ENCODE results near the gene ALAS1. TPM values are rescaled to one million over a fixed set of nuclear protein-coding genes. Genes with fewer than 3 reads are reported as not detected.
A peak's percentile ranks its signal among the peaks of the same experiment; 100 is the strongest.

Gene ALAS1
- total RNA-seq, 1 donor from 2014 or later, result 38.3 TPM

GRCh38 chr3:52153389-52154096 lies 44.4 kb upstream of the ALAS1 start:
- Mint-ChIP-seq H3K4me3 (ENCODE audit: unreplicated experiment) (peak overlapping the region; percentile 95), H3K27ac (ENCODE audit: unreplicated experiment) (peak overlapping the region; percentile 70), H3K9me3 (ENCODE audit: low read depth) (no peaks in the 10 kb centered on the region), H3K27me3 (ENCODE audit: low read depth) (no peaks in the 10 kb centered on the region), H3K36me3 (ENCODE audit: low read depth) (no peaks in the 10 kb centered on the region), H3K4me1 (ENCODE audit: low read depth) (peaks cover 13% of the 10 kb centered on the region)
- TF ChIP-seq, protein P1, sequence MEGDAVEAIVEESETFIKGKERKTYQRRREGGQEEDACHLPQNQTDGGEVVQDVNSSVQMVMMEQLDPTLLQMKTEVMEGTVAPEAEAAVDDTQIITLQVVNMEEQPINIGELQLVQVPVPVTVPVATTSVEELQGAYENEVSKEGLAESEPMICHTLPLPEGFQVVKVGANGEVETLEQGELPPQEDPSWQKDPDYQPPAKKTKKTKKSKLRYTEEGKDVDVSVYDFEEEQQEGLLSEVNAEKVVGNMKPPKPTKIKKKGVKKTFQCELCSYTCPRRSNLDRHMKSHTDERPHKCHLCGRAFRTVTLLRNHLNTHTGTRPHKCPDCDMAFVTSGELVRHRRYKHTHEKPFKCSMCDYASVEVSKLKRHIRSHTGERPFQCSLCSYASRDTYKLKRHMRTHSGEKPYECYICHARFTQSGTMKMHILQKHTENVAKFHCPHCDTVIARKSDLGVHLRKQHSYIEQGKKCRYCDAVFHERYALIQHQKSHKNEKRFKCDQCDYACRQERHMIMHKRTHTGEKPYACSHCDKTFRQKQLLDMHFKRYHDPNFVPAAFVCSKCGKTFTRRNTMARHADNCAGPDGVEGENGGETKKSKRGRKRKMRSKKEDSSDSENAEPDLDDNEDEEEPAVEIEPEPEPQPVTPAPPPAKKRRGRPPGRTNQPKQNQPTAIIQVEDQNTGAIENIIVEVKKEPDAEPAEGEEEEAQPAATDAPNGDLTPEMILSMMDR (IDR thresholded peaks at IDR 0.05), result no peak
- peak; percentile 86 for DNase-seq (ENCODE audit: low spot score)

- Mint-ChIP-seq H3K27me3 (ENCODE audit: low read depth) (no peaks in the 10 kb centered on the region), H3K9me3 (ENCODE audit: low read depth) (no peaks in the 10 kb centered on the region), H3K4me3 (ENCODE audit: unreplicated experiment) (peak within 1 kb of the TSS; percentile 95), H3K27ac (ENCODE audit: unreplicated experiment) (peak within 1 kb of the TSS; percentile 99), H3K4me1 (ENCODE audit: low read depth) (peaks cover 13% of the 10 kb centered on the region), H3K36me3 (ENCODE audit: low read depth) (no peaks in the 10 kb centered on the region)
- DNase-seq (ENCODE audit: low spot score), result peak; percentile 98
- TF ChIP-seq, protein P1 (IDR thresholded peaks at IDR 0.05), result peak; percentile 26
Measured at GRCh38 chr3:52154135-52155094, 43.5 kb upstream of the ALAS1 start, which contains the start of gene POC1A. Gene POC1A (minus strand): TSS chr3:52154423. CDS start chr3:52154372, 51 bp downstream.

DNA sequence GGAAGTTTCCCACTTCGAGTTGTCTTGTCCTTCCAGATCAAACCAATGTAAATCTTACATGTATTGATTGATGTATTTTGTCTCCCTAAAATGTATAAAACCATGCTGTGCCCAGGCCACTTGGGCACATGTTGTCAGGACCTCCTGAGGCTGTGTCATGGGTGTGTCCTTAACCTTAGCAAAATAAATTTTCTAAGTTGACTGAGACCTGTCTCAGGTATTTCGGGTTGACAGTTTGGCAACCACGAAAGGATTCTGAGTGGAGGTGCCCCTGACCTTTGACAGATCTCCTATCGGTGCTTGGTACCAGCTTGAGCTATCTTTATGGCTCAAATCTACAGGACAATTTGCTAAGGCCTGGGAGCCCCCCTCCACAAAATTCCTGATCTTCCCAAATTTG lies 42.0 kb upstream of the ALAS1 start:
- H3K27ac Mint-ChIP-seq (ENCODE audit: unreplicated experiment), result no peak overlapping the region
- no peaks in the 10 kb centered on the region for H3K36me3 Mint-ChIP-seq (ENCODE audit: low read depth)
- peaks cover 13% of the 10 kb centered on the region for H3K4me1 Mint-ChIP-seq (ENCODE audit: low read depth)
- H3K27me3 Mint-ChIP-seq (ENCODE audit: low read depth), result no peaks in the 10 kb centered on the region
- DNase-seq (ENCODE audit: low spot score), result no peak
- TF ChIP-seq, protein P1 (IDR thresholded peaks at IDR 0.05), result no peak
- peak overlapping the region; percentile 9 for H3K4me3 Mint-ChIP-seq (ENCODE audit: unreplicated experiment)
- no peaks in the 10 kb centered on the region for H3K9me3 Mint-ChIP-seq (ENCODE audit: low read depth)

DNA sequence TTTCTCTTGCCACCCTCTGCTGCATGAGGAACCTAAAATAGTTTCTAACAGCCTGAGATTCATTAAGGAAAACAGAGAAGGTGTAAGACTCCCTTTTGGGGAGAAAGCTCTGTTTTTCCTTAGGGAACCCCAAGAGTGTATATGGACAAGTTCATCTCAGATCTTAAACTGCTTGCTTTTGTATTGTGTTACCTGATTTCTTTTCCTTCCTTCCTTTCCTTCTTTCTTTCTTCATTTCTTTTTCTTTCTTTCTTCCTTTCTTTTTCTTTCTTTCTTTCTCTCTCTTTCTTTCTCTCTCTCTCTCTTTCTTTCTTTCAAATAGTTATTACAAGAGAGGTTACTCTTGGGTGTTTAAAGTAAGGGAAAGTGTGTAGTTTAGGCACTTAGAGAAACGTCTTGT lies 38.5 kb upstream of the ALAS1 start:
- no peak overlapping the region for H3K4me3 Mint-ChIP-seq (ENCODE audit: unreplicated experiment)
- no peaks in the 10 kb centered on the region for H3K27me3 Mint-ChIP-seq (ENCODE audit: low read depth)
- H3K27ac Mint-ChIP-seq (ENCODE audit: unreplicated experiment), result no peak overlapping the region
- no peaks in the 10 kb centered on the region for H3K9me3 Mint-ChIP-seq (ENCODE audit: low read depth)
- TF ChIP-seq, protein P1 (IDR thresholded peaks at IDR 0.05), result no peak
- peaks cover 4% of the 10 kb centered on the region for H3K4me1 Mint-ChIP-seq (ENCODE audit: low read depth)
- no peak for DNase-seq (ENCODE audit: low spot score)
- no peaks in the 10 kb centered on the region for H3K36me3 Mint-ChIP-seq (ENCODE audit: low read depth)

- no peaks in the 10 kb centered on the region for H3K4me1 Mint-ChIP-seq (ENCODE audit: low read depth)
- H3K9me3 Mint-ChIP-seq (ENCODE audit: low read depth), result no peaks in the 10 kb centered on the region
- DNase-seq (ENCODE audit: low spot score), result peak; percentile 54
- H3K36me3 Mint-ChIP-seq (ENCODE audit: low read depth), result no peaks in the 10 kb centered on the region
- TF ChIP-seq, protein P1 (IDR thresholded peaks at IDR 0.05), result no peak
- H3K4me3 Mint-ChIP-seq (ENCODE audit: unreplicated experiment), result no peak overlapping the region
- H3K27me3 Mint-ChIP-seq (ENCODE audit: low read depth), result no peaks in the 10 kb centered on the region
- no peak overlapping the region for H3K27ac Mint-ChIP-seq (ENCODE audit: unreplicated experiment)
Measured at GRCh38 chr3:52162250-52162872, 35.6 kb upstream of the ALAS1 start.

All from chondrocyte (in vitro differentiated cells).